HepG2 (cell line): ENCODE measurements around the gene LARP1. TPM values are rescaled to one million over a fixed set of nuclear protein-coding genes. Genes with fewer than 3 reads are reported as not detected.

ENCODE experiments used
- ATF2 ChIP-seq: sonication (generic); formaldehyde crosslinking; IDR thresholded peaks from 2 replicates; pipeline ENCODE4 v1.4.0; 2020; ENCODE audit warnings: missing genetic modification reagents
- CC2D1A ChIP-seq: sonication (generic); formaldehyde crosslinking; IDR thresholded peaks from 2 replicates; pipeline ENCODE4 v1.8.1; 2023; ENCODE audit warnings: mild to moderate bottlenecking, missing genetic modification reagents
- FOXJ3 ChIP-seq: sonication (generic); formaldehyde crosslinking; IDR thresholded peaks from 2 replicates; pipeline ENCODE4 v1.4.0; 2020; ENCODE audit warnings: missing genetic modification reagents, mild to moderate bottlenecking, borderline replicate concordance
- HMG20B ChIP-seq: conservative IDR thresholded peaks from 2 replicates; pipeline ENCODE4 v1.6.1; 2016; ENCODE audit warnings: missing genetic modification reagents, missing compliant biosample characterization
- KLF13 ChIP-seq: sonication (generic); formaldehyde crosslinking; IDR thresholded peaks from 2 replicates; pipeline ENCODE4 v1.4.0; 2020; ENCODE audit warnings: mild to moderate bottlenecking, missing genetic modification reagents
- LBX2 ChIP-seq: sonication (generic); formaldehyde crosslinking; IDR thresholded peaks from 2 replicates; pipeline ENCODE4 v1.5.0; 2020; ENCODE audit warnings: missing genetic modification reagents, mild to moderate bottlenecking, borderline replicate concordance
- MED13 ChIP-seq: sonication (generic); formaldehyde crosslinking; IDR thresholded peaks from 2 replicates; pipeline ENCODE4 v1.5.0; 2020; ENCODE audit warnings: missing genetic modification reagents
- MED8 ChIP-seq: sonication (generic); formaldehyde crosslinking; IDR thresholded peaks from 2 replicates; pipeline ENCODE4 v1.8.1; 2023; ENCODE audit warnings: mild to moderate bottlenecking, missing genetic modification reagents; ENCODE audit not compliant: insufficient replicate concordance
- MTF2 ChIP-seq: sonication (generic); formaldehyde crosslinking; IDR thresholded peaks from 2 replicates; pipeline ENCODE4 v1.5.0; 2020; ENCODE audit warnings: missing genetic modification reagents, borderline replicate concordance
- MXD1 ChIP-seq: sonication (generic); formaldehyde crosslinking; IDR thresholded peaks from 2 replicates; pipeline ENCODE4 v1.4.0; 2020; ENCODE audit warnings: mild to moderate bottlenecking, missing genetic modification reagents
- RAD51 ChIP-seq: fragments of 450-650 bp; IDR thresholded peaks from 2 replicates; pipeline ENCODE4 v1.6.1; 2016; ENCODE audit warnings: borderline replicate concordance
- SNAPC4 ChIP-seq: sonication (generic); formaldehyde crosslinking; IDR thresholded peaks from 2 replicates; pipeline ENCODE4 v1.4.0; 2020; ENCODE audit warnings: mild to moderate bottlenecking, missing genetic modification reagents
- TP53 ChIP-seq: sonication (generic); formaldehyde crosslinking; conservative IDR thresholded peaks from 2 replicates; pipeline ENCODE4 v1.4.0; 2020; ENCODE audit warnings: missing genetic modification reagents
- YY1 ChIP-seq: IDR thresholded peaks from 2 replicates; pipeline ENCODE4 v1.6.1; 2011; ENCODE audit warnings: low read length, low read depth, moderate library complexity, mild to moderate bottlenecking; ENCODE audit not compliant: insufficient read depth, insufficient replicate concordance
- ZBTB14 ChIP-seq: sonication (generic); formaldehyde crosslinking; IDR thresholded peaks from 2 replicates; pipeline ENCODE4 v1.4.0; 2020; ENCODE audit warnings: missing genetic modification reagents
- ZC3H4 ChIP-seq: sonication (generic); formaldehyde crosslinking; IDR thresholded peaks from 2 replicates; pipeline ENCODE4 v1.4.0; 2020; ENCODE audit warnings: missing genetic modification reagents, borderline replicate concordance
- ZNF44 ChIP-seq: sonication (generic); formaldehyde crosslinking; IDR thresholded peaks from 2 replicates; pipeline ENCODE4 v1.5.1; 2020; ENCODE audit warnings: mild to moderate bottlenecking, missing genetic modification reagents
- ZNF543 ChIP-seq: sonication (generic); formaldehyde crosslinking; IDR thresholded peaks from 2 replicates; pipeline ENCODE4 v1.4.0; 2020; ENCODE audit warnings: mild to moderate bottlenecking, missing genetic modification reagents
- ZNF607 ChIP-seq: sonication (generic); formaldehyde crosslinking; IDR thresholded peaks from 2 replicates; pipeline ENCODE4 v1.5.1; 2020; ENCODE audit warnings: missing genetic modification reagents, mild to moderate bottlenecking, borderline replicate concordance
- ZNF616 ChIP-seq: sonication (generic); formaldehyde crosslinking; IDR thresholded peaks from 2 replicates; pipeline ENCODE4 v1.5.0; 2020; ENCODE audit warnings: low read depth, mild to moderate bottlenecking, missing genetic modification reagents
- ZNF703 ChIP-seq: sonication (generic); formaldehyde crosslinking; IDR thresholded peaks from 2 replicates; pipeline ENCODE4 v1.5.1; 2020; ENCODE audit warnings: missing genetic modification reagents, mild to moderate bottlenecking, moderate library complexity, borderline replicate concordance
- polyA plus RNA-seq, 8 experiments: library from polyadenylated mRNA; depleted of rRNA in 3 of 8; stranded (reverse) in 7 of 8; unstranded in 1 of 8; fragments of >200 nt; fragmentation: Illumina TruSeq in 4 of 8; extraction: Trizol in 4 of 8; gene quantifications; 2 replicates each; pipeline versions ENCODE4 v1.2.1 to v1.2.3, GENCODE V29; 2011 to 2016; ENCODE audit warnings: low read depth in 4 of 8, missing spikeins in 1 of 8, mixed read lengths in 1 of 8; ENCODE audit not compliant: insufficient read depth in 1 of 8
- total RNA-seq, 5 experiments: library from RNA; depleted of rRNA; stranded (reverse); fragments of >200 nt; fragmentation: Illumina TruSeq; extraction: Trizol; gene quantifications; 2 replicates each; pipeline ENCODE4 v1.2.3, GENCODE V29; 2016; ENCODE audit warnings: low read depth in 1 of 5

The LARP1 gene
- total and polyA plus RNA-seq, 2 of the 13 experiments (the other 11 are each of a cell fraction or from before 2014, with no cell fraction given), result 45.2 to 61.4 TPM

GRCh38 chr5:154850255-154851062 lies 95.3 kb downstream of the LARP1 start, which contains the start of gene FAXDC2 (continued):
- TF ChIP-seq MTF2, result no peak
- no peak for TF ChIP-seq ZNF543
- TF ChIP-seq ZNF44, result no peak
- TF ChIP-seq ZNF607 (CRISPR knock-in tag), result no peak
- 0 out of 2 replicates have a peak, but pooled peaks have one; percentile 10 for TF ChIP-seq FOXJ3 (CRISPR knock-in tag)
- peak; percentile 58 for TF ChIP-seq MED8
- no peak; the same call in 1 of the 2 replicates for TF ChIP-seq ATF2 (CRISPR knock-in tag)
- TF ChIP-seq RAD51, result no peak
- TF ChIP-seq MXD1, result no peak
- no peak for TF ChIP-seq TP53 (CRISPR knock-in tag)
- no peak for TF ChIP-seq ZC3H4 (CRISPR knock-in tag)
- 0 out of 2 replicates have a peak, but pooled peaks have one; percentile 43 for TF ChIP-seq SNAPC4
- TF ChIP-seq YY1, result no peak
- TF ChIP-seq ZNF703, result no peak
- TF ChIP-seq ZBTB14 (CRISPR knock-in tag), result no peak
- TF ChIP-seq KLF13 (CRISPR knock-in tag), result no peak
- TF ChIP-seq HMG20B (CRISPR knock-in tag), result no peak
- TF ChIP-seq ZNF616 (CRISPR knock-in tag), result no peak
- TF ChIP-seq LBX2, result no peak
- TF ChIP-seq MED13 (CRISPR knock-in tag), result no peak
- TF ChIP-seq CC2D1A (CRISPR knock-in tag), result no peak
